Neural cell (in vitro differentiated cells): ENCODE results near the gene UBR7. TPM values are rescaled to one million over a fixed set of nuclear protein-coding genes. Genes with fewer than 3 reads are reported as not detected.

ENCODE experiments used
- H2AFZ ChIP-seq: fragments of 200-600, 300-800 bp; sonication (generic), shearing (Covaris generic); 2 replicates; pipeline ENCODE4 v1.6.0; 2014; ENCODE audit warnings: low read depth, mild to moderate bottlenecking, antibody characterized with exemption, low read length, moderate library complexity
- H3F3A ChIP-seq: fragments of 200-600 bp; shearing (Covaris generic); 2 replicates; pipeline ENCODE4 v1.6.1; 2016; ENCODE audit warnings: mild to moderate bottlenecking, moderate library complexity, mixed read lengths, antibody characterized with exemption, low read length; ENCODE audit not compliant: insufficient read depth, poor library complexity, severe bottlenecking
- H3K27ac ChIP-seq: fragments of 200-600, 300-800 bp; sonication (generic), shearing (Covaris generic); 2 replicates; pipeline ENCODE4 v1.5.1; 2014; ENCODE audit warnings: mild to moderate bottlenecking, low read length, moderate library complexity
- H3K27me3 ChIP-seq: fragments of 300-800, 200-600 bp; sonication (generic), shearing (Covaris generic); 2 replicates; pipeline ENCODE4 v1.6.0; 2014; ENCODE audit warnings: mild to moderate bottlenecking, low read depth, low read length, moderate library complexity; ENCODE audit not compliant: insufficient read depth
- H3K36me3 ChIP-seq: fragments of 300-800, 200-600 bp; sonication (generic), shearing (Covaris generic); 2 replicates; pipeline ENCODE4 v1.5.1; 2014; ENCODE audit warnings: mild to moderate bottlenecking, antibody characterized with exemption, low read length, moderate library complexity; ENCODE audit not compliant: insufficient read depth
- H3K4me2 ChIP-seq: fragments of 300-800, 200-600 bp; sonication (generic), shearing (Covaris generic); 2 replicates; pipeline ENCODE4 v1.6.0; 2014; ENCODE audit warnings: mild to moderate bottlenecking, low read length
- H3K4me3 ChIP-seq: fragments of 300-800, 200-600 bp; sonication (generic), shearing (Covaris generic); 2 replicates; pipeline ENCODE4 v1.5.1; 2014; ENCODE audit warnings: mild to moderate bottlenecking, low read length, moderate library complexity
- H3K79me2 ChIP-seq: fragments of 200-600 bp; shearing (Covaris generic); replicated peaks from 2 replicates; pipeline ENCODE4 v1.6.0; 2014; ENCODE audit warnings: mild to moderate bottlenecking, low read length, moderate library complexity; ENCODE audit not compliant: insufficient read depth
- H3K9ac ChIP-seq: fragments of 300-800, 200-600 bp; sonication (generic), shearing (Covaris generic); 2 replicates; pipeline ENCODE4 v1.6.1; 2016; ENCODE audit warnings: mild to moderate bottlenecking, low read length, mixed read lengths
- H3K9me2 ChIP-seq: fragments of 200-600 bp; shearing (Covaris generic); 2 replicates; pipeline ENCODE4 v1.6.1; 2016; ENCODE audit warnings: mild to moderate bottlenecking, low read length, mixed read lengths; ENCODE audit not compliant: insufficient read depth
- H3K9me3 ChIP-seq: fragments of 200-600, 300-800 bp; sonication (generic), shearing (Covaris generic); 2 replicates; pipeline ENCODE4 v1.6.1; 2016; ENCODE audit warnings: mild to moderate bottlenecking, mixed run types, low read length, moderate library complexity, mixed read lengths
- H4K20me1 ChIP-seq: fragments of 200-600 bp; shearing (Covaris generic); 2 replicates; pipeline ENCODE4 v1.6.1; 2016; ENCODE audit warnings: mild to moderate bottlenecking, mixed run types; ENCODE audit not compliant: insufficient read depth
- CTCF ChIP-seq: fragments of 450-650 bp; IDR thresholded peaks from 2 replicates; pipeline ENCODE4 v1.5.1; 2014; ENCODE audit warnings: antibody characterized with exemption, mild to moderate bottlenecking, moderate library complexity; ENCODE audit not compliant: poor library complexity, severe bottlenecking
- EP300 ChIP-seq: fragments of 450-650 bp; conservative IDR thresholded peaks from 2 replicates; pipeline ENCODE4 v1.6.1; 2014; ENCODE audit warnings: antibody characterized with exemption, mild to moderate bottlenecking, moderate library complexity; ENCODE audit not compliant: poor library complexity, severe bottlenecking
- EZH2 ChIP-seq: fragments of 200-600, 300-800 bp; shearing (Covaris generic), sonication (generic); IDR thresholded peaks from 2 replicates; pipeline ENCODE4 v1.6.1; 2014; ENCODE audit warnings: antibody characterized with exemption, low read length, borderline replicate concordance, mild to moderate bottlenecking; ENCODE audit not compliant: insufficient read depth, poor library complexity, severe bottlenecking
- MXI1 ChIP-seq: fragments of 450-650 bp; conservative IDR thresholded peaks from 2 replicates; pipeline ENCODE4 v1.6.1; 2014; ENCODE audit warnings: antibody characterized with exemption, mild to moderate bottlenecking; ENCODE audit not compliant: poor library complexity, severe bottlenecking
- POLR2AphosphoS5 ChIP-seq: IDR thresholded peaks from 2 replicates; pipeline ENCODE4 v1.6.1; 2012
- RAD21 ChIP-seq: fragments of 450-650 bp; conservative IDR thresholded peaks from 2 replicates; pipeline ENCODE4 v1.6.1; 2014; ENCODE audit warnings: antibody characterized with exemption, mild to moderate bottlenecking, moderate library complexity
- REST ChIP-seq: IDR thresholded peaks from 2 replicates; pipeline ENCODE4 v1.6.1; 2012; ENCODE audit warnings: borderline replicate concordance
- SMC3 ChIP-seq: fragments of 450-650 bp; conservative IDR thresholded peaks from 2 replicates; pipeline ENCODE4 v1.6.1; 2014; ENCODE audit warnings: antibody characterized with exemption, mild to moderate bottlenecking, moderate library complexity; ENCODE audit not compliant: poor library complexity
- TAF1 ChIP-seq: IDR thresholded peaks from 2 replicates; pipeline ENCODE4 v1.6.1; 2012; ENCODE audit warnings: low read depth
- polyA plus RNA-seq: library from polyadenylated mRNA; depleted of rRNA; stranded (reverse); fragments of >200 nt; gene quantifications from 2 replicates; pipeline ENCODE4 v1.2.3, GENCODE V29; 2014

UBR7 gene
- polyA plus RNA-seq, 1 donor from 2014 or later, result 34.8 TPM

- Histone ChIP-seq H3K9me3 (no peaks in the 10 kb centered on the region), H3K4me2 (no peak overlapping the region), H3K36me3 (no peaks in the 10 kb centered on the region), H3K4me3 (no peak overlapping the region), H3K27ac (no peak overlapping the region), H3K79me2 (no peaks in the 10 kb centered on the region), H2AFZ (no peak overlapping the region), H3K9ac (no peak overlapping the region), H3K27me3 (no peaks in the 10 kb centered on the region), H4K20me1 (no peaks in the 10 kb centered on the region), H3K9me2 (no peaks in the 10 kb centered on the region), H3F3A (no peaks in the 10 kb centered on the region)
- TF ChIP-seq SMC3 (no peak), RAD21 (no peak), MXI1 (no peak), EP300 (no peak), REST (no peak), TAF1 (no peak), EZH2 (no peak), POLR2AphosphoS5 (no peak), CTCF (no peak)
These were observed 33.6 kb downstream of the UBR7 start for GRCh38 chr14:93240678-93241000.

- no peak overlapping the region for H3K9ac ChIP-seq
- no peaks in the 10 kb centered on the region for H3K27me3 ChIP-seq
- H2AFZ ChIP-seq, result no peak overlapping the region
- H3K4me3 ChIP-seq, result no peak overlapping the region
- H3F3A ChIP-seq, result no peaks in the 10 kb centered on the region
- no peak overlapping the region for H3K27ac ChIP-seq
- no peak overlapping the region for H3K4me2 ChIP-seq
- H3K36me3 ChIP-seq, result peaks cover 3% of the 10 kb centered on the region
- H4K20me1 ChIP-seq, result no peaks in the 10 kb centered on the region
- TF ChIP-seq EP300 (no peak), MXI1 (no peak), CTCF (no peak), RAD21 (no peak), REST (no peak), POLR2AphosphoS5 (no peak), EZH2 (no peak)
- no peaks in the 10 kb centered on the region for H3K9me2 ChIP-seq
- no peaks in the 10 kb centered on the region for H3K79me2 ChIP-seq
- no peaks in the 10 kb centered on the region for H3K9me3 ChIP-seq
These were observed 38.8 kb downstream of the UBR7 start for GRCh38 chr14:93245764-93246420.
